RWPE2 (cell line): Measurements from ENCODE around the gene CCDC187.
A peak's percentile ranks its signal among the peaks of the same experiment; 100 is the strongest.

Source experiments
- ATAC-seq: fragments of 200-7000 bp; cut with Tn5 transposase; 3 replicates; pipeline ENCODE4 v1.9.1; 2021; ENCODE audit warnings: low read depth
- DNase-seq: peaks from one replicate; pipeline ENCODE4 v3.0.0-alpha.2; 2020; ENCODE audit warnings: low spot score
- H3K27ac ChIP-seq: fragments of 450-650 bp; 2 replicates; pipeline ENCODE4 v1.5.1; 2017; ENCODE audit warnings: mild to moderate bottlenecking; ENCODE audit not compliant: poor library complexity, severe bottlenecking
- H3K27me3 ChIP-seq: fragments of 250-450 bp; sonication (Bioruptor Pico); 2 replicates; pipeline ENCODE4 v1.5.1; 2021; ENCODE audit warnings: mild to moderate bottlenecking, moderate library complexity; ENCODE audit not compliant: insufficient read depth, poor library complexity, severe bottlenecking
- H3K36me3 ChIP-seq: fragments of 250-450 bp; sonication (Bioruptor Pico); 2 replicates; pipeline ENCODE4 v1.5.1; 2020; ENCODE audit warnings: low read depth, mild to moderate bottlenecking, moderate library complexity
- H3K4me1 ChIP-seq: fragments of 250-450 bp; sonication (Bioruptor Pico); 2 replicates; pipeline ENCODE4 v1.5.1; 2021; ENCODE audit warnings: mild to moderate bottlenecking, moderate library complexity; ENCODE audit not compliant: insufficient read depth, poor library complexity, severe bottlenecking
- H3K4me3 ChIP-seq: fragments of 250-450 bp; sonication (Bioruptor Pico); 2 replicates; pipeline ENCODE4 v1.5.1; 2021; ENCODE audit warnings: mild to moderate bottlenecking, moderate library complexity; ENCODE audit not compliant: severe bottlenecking
- H3K9me3 ChIP-seq: fragments of 250-450 bp; sonication (Bioruptor Pico); 2 replicates; pipeline ENCODE4 v1.5.1; 2021; ENCODE audit warnings: mild to moderate bottlenecking, moderate library complexity; ENCODE audit not compliant: severe bottlenecking
- CTCF ChIP-seq: fragments of 450-650 bp; IDR thresholded peaks from one replicate; pipeline ENCODE4 v1.5.1; 2017; ENCODE audit warnings: mild to moderate bottlenecking, moderate library complexity; ENCODE audit not compliant: poor library complexity, severe bottlenecking

CCDC187 gene

GRCh38 chr9:136330406-136330990, 26.6 kb upstream of the CCDC187 start:
- ATAC-seq (no peak), DNase-seq (no peak)
- Histone ChIP-seq H3K9me3 (no peaks in the 10 kb centered on the region), H3K27ac (no peak overlapping the region), H3K4me3 (no peak overlapping the region), H3K4me1 (no peaks in the 10 kb centered on the region), H3K36me3 (no peaks in the 10 kb centered on the region), H3K27me3 (no peaks in the 10 kb centered on the region)
- TF ChIP-seq CTCF: no peak

- H3K4me1 ChIP-seq: no peaks in the 10 kb centered on the region
- no peak for ATAC-seq
- no peak overlapping the region for H3K27ac ChIP-seq
- H3K4me3 ChIP-seq: no peak overlapping the region
- H3K9me3 ChIP-seq: no peaks in the 10 kb centered on the region
- TF ChIP-seq CTCF: no peak
- no peaks in the 10 kb centered on the region for H3K27me3 ChIP-seq
- no peak for DNase-seq
- no peaks in the 10 kb centered on the region for H3K36me3 ChIP-seq
These were observed 25.9 kb upstream of the CCDC187 start for GRCh38 chr9:136329636-136330405.

GRCh38 chr9:136329211-136329627, 25.3 kb upstream of the CCDC187 start:
- H3K9me3 ChIP-seq: no peaks in the 10 kb centered on the region
- no peaks in the 10 kb centered on the region for H3K4me1 ChIP-seq
- ATAC-seq (no peak), DNase-seq (no peak)
- no peaks in the 10 kb centered on the region for H3K36me3 ChIP-seq
- H3K27ac ChIP-seq: no peak overlapping the region
- TF ChIP-seq CTCF: no peak
- no peak overlapping the region for H3K4me3 ChIP-seq
- no peaks in the 10 kb centered on the region for H3K27me3 ChIP-seq

- ATAC-seq (no peak), DNase-seq (no peak)
- no peaks in the 10 kb centered on the region for H3K36me3 ChIP-seq
- H3K4me1 ChIP-seq: peaks cover 2% of the 10 kb centered on the region
- H3K27me3 ChIP-seq: no peaks in the 10 kb centered on the region
- peak overlapping the region; percentile 87 for H3K4me3 ChIP-seq
- no peak for TF ChIP-seq CTCF
- H3K9me3 ChIP-seq: no peaks in the 10 kb centered on the region
- no peak overlapping the region for H3K27ac ChIP-seq
These were observed 24.7 kb upstream of the CCDC187 start for GRCh38 chr9:136328622-136329041.
